ENCODE results near the gene DPY19L3.

DPY19L3 gene

DNA sequence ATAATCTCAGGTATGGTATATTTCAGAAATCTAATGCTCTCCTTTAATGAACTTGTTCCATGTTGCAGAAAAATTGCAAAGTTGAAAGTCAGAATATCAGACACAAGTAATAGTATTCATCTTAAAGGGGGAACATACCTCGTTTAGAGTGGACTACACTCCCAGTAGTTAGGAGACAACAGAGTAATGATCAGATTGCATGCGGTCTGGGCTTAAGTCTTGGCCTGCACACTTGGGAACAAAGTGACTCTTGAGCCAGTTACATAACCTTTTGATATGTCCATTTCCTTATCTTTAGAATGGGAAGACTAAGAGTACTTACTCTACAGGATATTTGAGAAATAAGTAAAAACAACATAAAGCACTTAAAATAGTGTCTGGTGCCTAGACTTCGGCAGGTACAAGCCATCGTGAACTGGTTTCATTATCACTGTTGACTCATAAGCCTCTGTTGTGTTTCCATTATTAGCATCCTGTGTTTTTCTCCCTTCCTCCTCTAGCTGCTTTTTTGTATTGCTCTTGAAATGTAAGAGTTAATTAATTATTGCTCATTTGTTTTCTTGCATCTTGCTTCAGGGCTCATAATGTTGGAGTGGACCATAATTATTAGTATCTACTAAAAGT lies 53.0 kb downstream of the DPY19L3 start:
- H3K4me3 ChIP-seq (ENCODE audit: low read depth, low read length), result peak overlapping the region; percentile 15
- TF ChIP-seq, protein P1, sequence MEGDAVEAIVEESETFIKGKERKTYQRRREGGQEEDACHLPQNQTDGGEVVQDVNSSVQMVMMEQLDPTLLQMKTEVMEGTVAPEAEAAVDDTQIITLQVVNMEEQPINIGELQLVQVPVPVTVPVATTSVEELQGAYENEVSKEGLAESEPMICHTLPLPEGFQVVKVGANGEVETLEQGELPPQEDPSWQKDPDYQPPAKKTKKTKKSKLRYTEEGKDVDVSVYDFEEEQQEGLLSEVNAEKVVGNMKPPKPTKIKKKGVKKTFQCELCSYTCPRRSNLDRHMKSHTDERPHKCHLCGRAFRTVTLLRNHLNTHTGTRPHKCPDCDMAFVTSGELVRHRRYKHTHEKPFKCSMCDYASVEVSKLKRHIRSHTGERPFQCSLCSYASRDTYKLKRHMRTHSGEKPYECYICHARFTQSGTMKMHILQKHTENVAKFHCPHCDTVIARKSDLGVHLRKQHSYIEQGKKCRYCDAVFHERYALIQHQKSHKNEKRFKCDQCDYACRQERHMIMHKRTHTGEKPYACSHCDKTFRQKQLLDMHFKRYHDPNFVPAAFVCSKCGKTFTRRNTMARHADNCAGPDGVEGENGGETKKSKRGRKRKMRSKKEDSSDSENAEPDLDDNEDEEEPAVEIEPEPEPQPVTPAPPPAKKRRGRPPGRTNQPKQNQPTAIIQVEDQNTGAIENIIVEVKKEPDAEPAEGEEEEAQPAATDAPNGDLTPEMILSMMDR (IDR thresholded peaks at IDR 0.05; ENCODE audit: borderline replicate concordance, insufficient read depth, low read depth, low read length), result no peak

DNA sequence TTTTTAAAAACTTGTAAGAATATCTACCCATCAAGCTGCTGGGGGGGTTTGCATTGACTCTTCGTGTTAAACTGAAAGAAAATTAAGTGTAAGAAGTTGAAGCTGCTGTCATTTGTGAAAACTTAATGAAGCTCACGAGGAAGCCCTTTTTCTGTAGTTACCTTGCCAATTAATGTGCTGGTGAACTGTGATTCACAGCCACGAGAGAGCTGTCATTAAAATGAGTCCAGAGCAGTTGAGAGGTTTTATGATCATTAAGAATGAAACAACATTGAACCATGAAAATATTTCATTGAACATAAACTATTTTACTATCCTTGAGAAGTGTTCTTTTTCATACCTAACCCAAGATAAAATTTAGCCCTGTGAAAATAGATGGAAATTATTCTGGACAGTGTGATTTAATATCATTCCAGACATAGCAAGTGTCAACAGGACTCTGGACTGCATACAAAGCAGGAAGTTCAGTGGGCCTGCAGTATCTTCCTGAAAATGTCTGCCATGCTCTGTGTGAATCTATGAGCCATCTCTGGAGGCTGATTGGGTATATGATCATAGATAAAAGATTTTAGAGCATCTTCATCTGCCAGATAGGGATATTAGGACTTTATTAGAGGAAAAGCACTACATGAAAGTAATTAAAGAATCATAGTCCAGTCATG lies 53.8 kb downstream of the DPY19L3 start:
- TF ChIP-seq, protein P1 (IDR thresholded peaks at IDR 0.05; ENCODE audit: borderline replicate concordance, insufficient read depth, low read depth, low read length), result no peak
- no peak overlapping the region for H3K4me3 ChIP-seq (ENCODE audit: low read depth, low read length)

DNA sequence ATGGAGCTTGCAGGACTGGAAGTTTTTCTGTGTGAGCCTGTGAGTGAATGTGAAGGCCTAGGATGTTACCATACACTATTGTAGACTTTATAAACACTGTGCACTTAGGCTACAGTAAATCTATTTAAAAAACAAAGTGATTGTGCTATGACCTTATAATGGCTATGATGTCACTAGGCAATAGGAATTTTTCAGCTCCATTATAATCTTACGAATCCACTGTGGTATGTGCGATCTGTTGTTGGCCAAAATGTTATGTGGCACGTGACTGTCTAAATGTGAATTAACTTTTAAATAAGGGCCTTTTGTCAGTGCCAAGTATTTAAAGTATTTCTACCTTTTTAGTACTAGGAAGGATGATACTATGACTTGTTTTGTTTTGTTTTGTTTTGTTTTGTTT lies 54.9 kb downstream of the DPY19L3 start:
- no peak overlapping the region for H3K4me3 ChIP-seq (ENCODE audit: low read depth, low read length)
- TF ChIP-seq, protein P1 (IDR thresholded peaks at IDR 0.05; ENCODE audit: borderline replicate concordance, insufficient read depth, low read depth, low read length), result no peak

DNA sequence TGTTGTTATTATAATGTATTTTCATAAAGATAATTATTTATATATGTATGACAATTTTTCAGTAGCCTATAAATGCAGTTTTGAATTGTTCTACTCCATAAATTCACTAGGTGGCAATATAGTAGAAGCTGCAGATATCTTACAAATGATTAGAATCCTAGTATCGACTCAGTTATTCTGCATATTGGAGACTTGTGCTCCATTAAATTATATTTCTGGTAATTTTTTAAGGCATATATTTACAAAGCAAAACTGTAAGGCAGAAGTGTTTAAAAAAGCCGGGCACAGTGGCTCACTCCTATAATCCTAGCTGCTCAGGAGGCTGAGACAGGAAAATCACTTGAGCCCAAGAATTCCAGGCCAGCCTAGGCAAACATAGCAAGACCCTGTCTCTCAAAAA lies 58.7 kb downstream of the DPY19L3 start:
- H3K4me3 ChIP-seq (ENCODE audit: low read depth, low read length), result no peak overlapping the region
- TF ChIP-seq, protein P1 (IDR thresholded peaks at IDR 0.05; ENCODE audit: borderline replicate concordance, insufficient read depth, low read depth, low read length), result no peak

DNA sequence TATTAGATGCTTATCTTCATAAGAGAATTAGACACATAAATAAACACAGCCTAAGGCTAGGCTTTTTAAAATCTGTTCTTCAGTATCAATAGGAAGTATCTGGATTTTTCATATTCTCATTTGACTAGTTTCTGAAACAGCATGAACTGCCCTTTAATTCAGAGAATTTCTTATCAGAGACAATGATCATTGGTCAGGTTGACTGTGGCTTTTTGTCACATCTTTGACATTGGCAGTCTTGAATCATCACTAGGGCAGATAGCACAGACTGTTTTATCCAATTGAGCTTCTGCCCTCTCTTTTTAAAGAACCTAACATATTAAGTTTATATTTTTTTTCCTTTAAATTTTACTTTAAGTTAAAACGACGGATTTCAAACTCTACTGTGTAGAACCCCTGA lies 59.6 kb downstream of the DPY19L3 start:
- no peak overlapping the region for H3K4me3 ChIP-seq (ENCODE audit: low read depth, low read length)
- TF ChIP-seq, protein P1 (IDR thresholded peaks at IDR 0.05; ENCODE audit: borderline replicate concordance, insufficient read depth, low read depth, low read length), result no peak

DNA sequence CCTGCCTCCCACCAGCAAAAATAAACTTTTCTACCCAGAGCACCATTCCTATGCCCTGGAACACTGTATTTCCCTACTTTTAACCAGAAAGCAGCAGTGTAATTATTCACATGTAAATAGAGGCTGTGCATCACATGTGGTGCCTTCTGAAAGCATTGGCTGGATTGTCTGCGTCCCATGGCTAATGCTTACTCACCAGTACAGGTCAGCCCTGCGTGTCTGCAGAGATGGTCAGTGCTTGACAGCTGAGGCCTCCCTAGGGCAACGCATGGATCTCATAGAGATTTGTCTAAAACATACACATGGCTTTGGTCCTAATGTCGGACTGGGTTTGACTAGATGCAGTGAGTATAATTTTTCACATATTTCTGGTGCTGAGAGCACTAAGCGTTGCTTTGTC lies 64.2 kb downstream of the DPY19L3 start:
- TF ChIP-seq, protein P1 (IDR thresholded peaks at IDR 0.05; ENCODE audit: borderline replicate concordance, insufficient read depth, low read depth, low read length), result no peak
- no peak overlapping the region for H3K4me3 ChIP-seq (ENCODE audit: low read depth, low read length)

DNA sequence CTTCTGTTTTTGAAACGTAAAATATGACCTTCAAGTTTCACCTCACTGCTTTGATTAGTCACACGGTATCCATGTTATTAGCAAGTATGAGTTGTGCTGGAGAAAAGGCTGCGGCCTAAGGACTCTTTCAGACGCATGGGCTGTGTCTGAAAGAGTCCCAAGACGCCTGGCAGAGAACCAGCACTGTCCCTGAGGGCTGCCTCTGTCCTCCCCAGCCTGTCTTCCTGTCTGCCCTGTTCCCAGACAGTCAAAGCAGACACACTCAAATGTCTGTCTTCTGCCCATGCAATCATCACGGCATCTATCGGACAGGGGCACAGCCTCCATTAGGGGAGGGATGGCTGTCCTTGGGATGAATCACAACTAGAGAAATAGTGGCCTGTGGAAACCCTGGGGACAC lies 65.5 kb downstream of the DPY19L3 start:
- TF ChIP-seq, protein P1 (IDR thresholded peaks at IDR 0.05; ENCODE audit: borderline replicate concordance, insufficient read depth, low read depth, low read length), result no peak
- H3K4me3 ChIP-seq (ENCODE audit: low read depth, low read length), result no peak overlapping the region
